ENCODE results near the gene GJD3.
"Not testable (repeated sequence)": the region's sequence is repeated elsewhere in the genome, so short reads cannot be mapped to it uniquely, and the experiment has no call there.

GRCh38 chr17:40372644-40373043, 8.1 kb upstream of the GJD3 start:
- TF ChIP-seq, protein P1, sequence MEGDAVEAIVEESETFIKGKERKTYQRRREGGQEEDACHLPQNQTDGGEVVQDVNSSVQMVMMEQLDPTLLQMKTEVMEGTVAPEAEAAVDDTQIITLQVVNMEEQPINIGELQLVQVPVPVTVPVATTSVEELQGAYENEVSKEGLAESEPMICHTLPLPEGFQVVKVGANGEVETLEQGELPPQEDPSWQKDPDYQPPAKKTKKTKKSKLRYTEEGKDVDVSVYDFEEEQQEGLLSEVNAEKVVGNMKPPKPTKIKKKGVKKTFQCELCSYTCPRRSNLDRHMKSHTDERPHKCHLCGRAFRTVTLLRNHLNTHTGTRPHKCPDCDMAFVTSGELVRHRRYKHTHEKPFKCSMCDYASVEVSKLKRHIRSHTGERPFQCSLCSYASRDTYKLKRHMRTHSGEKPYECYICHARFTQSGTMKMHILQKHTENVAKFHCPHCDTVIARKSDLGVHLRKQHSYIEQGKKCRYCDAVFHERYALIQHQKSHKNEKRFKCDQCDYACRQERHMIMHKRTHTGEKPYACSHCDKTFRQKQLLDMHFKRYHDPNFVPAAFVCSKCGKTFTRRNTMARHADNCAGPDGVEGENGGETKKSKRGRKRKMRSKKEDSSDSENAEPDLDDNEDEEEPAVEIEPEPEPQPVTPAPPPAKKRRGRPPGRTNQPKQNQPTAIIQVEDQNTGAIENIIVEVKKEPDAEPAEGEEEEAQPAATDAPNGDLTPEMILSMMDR (IDR thresholded peaks at IDR 0.05): not testable (repeated sequence)
- not testable (repeated sequence) for TF ChIP-seq EP300, POLR2A, POLR2AphosphoS5 (IDR thresholded peaks at IDR 0.05)

Data from suprapubic skin (tissue), 4 donors.